Measurements from ENCODE around the gene RBM47.
A peak's percentile ranks its signal among the peaks of the same experiment; 100 is the strongest.
"Not testable (repeated sequence)": the region's sequence is repeated elsewhere in the genome, so short reads cannot be mapped to it uniquely, and the experiment has no call there.

Gene RBM47

DNA sequence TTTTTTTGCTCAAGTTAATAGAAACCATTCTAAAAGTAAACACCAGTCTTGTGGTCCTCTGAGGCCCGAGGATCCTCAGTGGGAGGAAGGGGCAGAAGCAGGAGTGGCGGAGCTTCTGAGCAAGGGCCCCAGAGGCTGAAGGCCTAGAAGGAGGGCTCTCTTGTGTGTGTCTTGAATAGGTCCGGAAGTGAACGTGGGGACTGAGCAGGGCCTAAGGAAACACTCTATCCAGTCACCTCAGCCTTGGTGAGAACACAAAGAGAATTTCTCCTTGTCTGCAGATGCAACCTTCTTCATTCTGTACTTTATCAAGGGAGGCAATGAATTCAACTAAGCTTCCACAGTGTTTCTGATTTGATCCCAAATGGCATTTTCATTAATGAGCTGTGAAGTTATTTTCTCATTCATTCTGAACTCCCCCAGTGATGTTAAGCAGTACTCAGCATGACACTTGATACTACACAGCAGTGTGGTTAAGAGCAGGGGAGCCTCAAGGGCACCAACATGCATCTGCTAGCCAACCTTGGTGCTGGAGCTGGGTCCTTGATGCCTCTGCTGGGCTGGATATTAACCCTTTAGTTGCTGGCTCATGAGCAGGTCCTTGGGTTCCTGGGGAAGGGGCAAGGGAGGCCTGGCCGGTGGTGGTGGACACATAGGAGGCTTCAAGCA, 64.7 kb downstream of the RBM47 start:
- no peak for DNase-seq

DNA sequence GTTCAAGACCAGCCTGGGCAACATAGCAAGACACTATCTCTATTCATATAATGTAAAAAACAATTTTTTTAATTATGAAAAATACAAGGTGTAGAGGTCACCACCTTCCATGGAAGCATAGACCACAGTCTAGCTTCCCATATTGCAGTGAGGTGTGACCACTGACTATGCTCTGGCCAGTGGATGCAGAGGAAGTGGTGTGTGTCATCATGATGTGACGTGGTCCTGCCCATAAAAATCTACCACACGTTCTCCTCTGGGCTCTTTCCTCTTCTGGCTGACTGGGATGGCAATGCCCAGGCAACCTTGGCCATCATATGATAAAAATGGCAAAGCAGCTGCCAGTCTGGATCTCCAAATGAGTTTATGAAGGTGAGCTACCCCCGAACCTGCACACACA, 65.7 kb downstream of the RBM47 start:
- peak in 1 of 56 donors; percentile 4 for DNase-seq

DNA sequence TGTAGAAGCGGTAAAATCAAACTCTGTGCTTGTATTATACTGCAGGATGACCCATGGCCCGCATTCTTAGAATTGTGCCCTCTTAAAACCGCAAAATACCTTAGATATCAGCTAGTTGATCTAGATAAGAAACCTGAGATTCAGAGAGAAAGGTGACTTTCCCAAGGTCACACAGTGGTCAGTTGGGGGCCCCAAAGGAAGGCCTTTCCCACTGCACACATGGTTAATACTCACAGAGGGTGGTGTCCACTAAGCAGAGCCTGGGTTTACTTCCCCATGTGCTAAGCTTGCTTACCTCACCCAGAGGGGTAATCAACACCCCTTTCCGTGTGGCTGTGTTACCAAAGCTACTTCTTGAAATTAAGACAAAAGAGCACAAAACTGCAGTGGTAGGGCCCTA, 66.3 kb downstream of the RBM47 start:
- DNase-seq: no peak

- DNase-seq: no peak
Observed at GRCh38 chr4:40562681-40563080, 67.0 kb downstream of the RBM47 start.

DNA sequence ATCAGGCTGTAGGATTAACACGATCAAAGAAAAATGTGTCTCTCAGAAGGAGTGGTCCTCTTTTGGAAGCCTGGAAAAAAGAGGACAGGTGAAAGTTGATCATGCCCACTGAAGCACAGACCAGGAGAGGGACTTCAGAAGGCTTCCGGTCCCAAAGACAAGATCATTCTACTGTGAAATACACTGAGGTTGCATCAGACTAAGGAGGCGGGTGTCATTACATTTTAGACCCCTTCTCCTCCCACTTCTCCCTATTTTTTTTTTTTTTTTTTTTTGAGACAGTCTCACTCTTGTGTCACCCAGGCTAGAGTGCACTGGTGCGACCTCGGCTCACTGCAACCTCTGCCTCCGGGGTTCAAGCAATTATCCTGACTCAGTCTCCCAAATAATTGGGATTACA, 67.5 kb downstream of the RBM47 start:
- no peak for DNase-seq

- DNase-seq: not testable (repeated sequence)
Observed at GRCh38 chr4:40561543-40562177, 68.0 kb downstream of the RBM47 start.

DNA sequence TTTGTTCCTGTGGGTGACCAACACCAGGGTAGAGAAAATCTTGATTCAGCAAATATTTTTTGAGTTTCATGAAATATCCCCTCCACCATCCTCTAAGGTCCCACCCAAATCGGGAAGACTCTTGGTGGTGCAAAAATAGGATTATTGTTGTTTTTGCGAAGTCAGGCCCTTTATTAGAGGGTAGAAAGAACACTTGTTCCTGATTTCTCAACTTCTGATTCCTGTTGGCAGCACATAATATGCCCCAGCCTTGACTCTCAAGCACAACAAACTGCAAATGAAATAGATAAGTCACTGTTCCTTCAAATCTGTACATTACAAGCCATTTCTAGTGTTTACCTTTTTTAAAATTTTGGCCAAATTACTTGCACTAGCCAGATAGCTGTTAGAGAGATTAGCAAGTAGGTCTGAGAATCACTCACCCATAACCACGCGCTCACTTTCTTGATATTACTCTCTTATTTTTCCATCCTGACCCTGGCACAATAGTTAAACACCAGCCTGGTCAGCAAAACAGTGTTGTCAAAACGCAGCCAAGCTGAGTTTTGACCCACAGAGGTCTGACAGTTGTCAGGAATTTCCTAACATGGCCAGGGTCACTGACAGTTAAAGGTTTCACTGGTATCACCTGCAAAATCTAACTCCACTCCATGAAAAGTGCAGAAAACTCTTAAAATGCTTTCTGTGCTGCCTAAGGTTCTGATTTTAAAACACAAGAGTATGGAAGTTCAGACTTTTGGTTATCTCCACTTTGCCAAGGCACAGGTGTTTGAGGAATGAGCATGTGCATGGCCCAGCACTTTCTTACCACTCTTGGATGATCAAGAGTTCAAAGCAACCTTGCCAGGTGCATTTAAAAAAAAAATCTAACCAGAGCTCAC, 69.8 kb downstream of the RBM47 start:
- DNase-seq: no peak

DNA sequence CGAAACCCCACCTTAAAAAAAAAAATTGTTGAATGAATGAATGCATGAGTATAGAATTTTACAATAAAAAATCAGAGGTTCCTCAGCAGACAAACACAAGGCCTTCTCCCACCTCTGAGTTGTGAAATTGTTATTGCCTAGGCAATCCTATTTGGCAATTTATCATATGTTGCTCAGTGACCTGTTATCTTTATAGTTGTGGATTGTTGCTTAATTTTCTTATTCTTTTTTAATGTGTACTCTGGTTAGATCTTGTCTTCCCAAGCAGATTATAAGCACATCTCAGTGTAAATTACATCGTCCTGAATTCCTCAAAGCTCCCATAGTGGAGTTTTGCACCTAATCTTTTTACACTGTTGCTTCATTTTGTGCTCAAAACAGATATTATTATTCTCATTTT, 71.9 kb downstream of the RBM47 start:
- no peak for DNase-seq

- DNase-seq: no peak
Observed at GRCh38 chr4:40555176-40555900, 74.3 kb downstream of the RBM47 start.

DNA sequence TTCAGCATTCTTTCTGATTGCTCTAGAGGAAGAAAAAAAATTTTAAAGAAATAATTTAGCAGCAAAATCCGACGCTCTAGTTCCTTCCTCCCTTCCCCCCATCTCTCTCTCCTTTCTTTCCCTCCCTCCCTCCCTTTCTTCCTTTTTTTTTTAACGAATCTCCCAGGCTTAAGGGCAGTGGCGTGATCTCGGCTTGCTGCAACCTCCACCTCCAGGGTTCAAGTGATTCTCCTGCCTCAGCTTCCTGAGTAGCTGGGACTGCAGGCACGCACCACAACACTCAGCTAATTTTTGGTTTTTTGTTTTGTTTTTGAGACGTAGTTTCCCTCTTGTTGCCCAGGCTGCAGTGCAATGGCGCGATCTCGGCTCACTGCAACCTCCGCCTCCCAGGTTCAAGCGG, 75.0 kb downstream of the RBM47 start:
- not testable (repeated sequence) for DNase-seq

DNA sequence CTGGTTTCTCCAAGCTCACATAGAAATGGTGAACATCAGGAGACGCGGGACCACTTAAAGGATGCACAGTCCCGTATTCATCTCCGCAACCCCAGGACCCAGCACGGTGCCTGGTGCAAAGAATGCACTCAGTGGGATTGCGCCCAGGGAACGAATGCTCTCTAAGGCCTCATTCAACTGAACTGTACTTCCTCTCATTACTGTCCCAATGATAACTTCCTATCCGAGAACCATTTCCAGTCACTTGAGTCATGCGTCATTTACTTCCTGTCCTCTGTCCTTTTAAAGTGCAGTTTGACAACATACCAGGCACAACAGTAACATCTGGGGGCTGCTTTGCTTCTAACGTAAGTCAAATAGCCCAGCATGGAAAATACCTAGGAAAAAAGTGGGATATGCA, 75.7 kb downstream of the RBM47 start:
- DNase-seq: peak in 1 of 56 donors; percentile 0

- DNase-seq: no peak
Observed at GRCh38 chr4:40552536-40552935, 77.1 kb downstream of the RBM47 start.

- not testable (repeated sequence) for DNase-seq
Observed at GRCh38 chr4:40551568-40552136, 78.0 kb downstream of the RBM47 start.

GRCh38 chr4:40550948-40551462, 78.7 kb downstream of the RBM47 start:
- no peak for DNase-seq

GRCh38 chr4:40550196-40550595, 79.5 kb downstream of the RBM47 start:
- no peak for DNase-seq

DNA sequence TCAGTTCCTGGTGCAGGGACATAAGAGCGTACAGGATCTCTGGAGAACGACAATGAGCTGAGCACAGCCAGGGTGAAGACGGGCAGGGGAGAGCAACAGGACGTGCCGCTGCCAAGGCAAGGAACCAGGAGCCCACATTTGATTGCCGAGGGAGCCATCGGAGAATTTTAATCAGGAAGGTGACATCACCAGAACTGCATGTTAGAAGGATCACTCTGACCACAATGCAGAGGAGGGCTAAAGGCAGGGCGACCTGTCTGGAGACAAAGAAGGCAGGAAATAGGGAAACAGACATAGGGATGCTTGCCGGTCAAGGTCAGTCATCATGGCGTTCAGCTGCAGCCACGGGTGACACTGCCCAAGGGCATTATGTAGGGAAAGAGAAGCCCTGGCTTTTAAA, 81.4 kb downstream of the RBM47 start:
- DNase-seq: no peak

- no peak for DNase-seq
Observed at GRCh38 chr4:40547789-40548132, 81.9 kb downstream of the RBM47 start.

- DNase-seq: no peak
Observed at GRCh38 chr4:40546969-40547788, 82.5 kb downstream of the RBM47 start.

DNA sequence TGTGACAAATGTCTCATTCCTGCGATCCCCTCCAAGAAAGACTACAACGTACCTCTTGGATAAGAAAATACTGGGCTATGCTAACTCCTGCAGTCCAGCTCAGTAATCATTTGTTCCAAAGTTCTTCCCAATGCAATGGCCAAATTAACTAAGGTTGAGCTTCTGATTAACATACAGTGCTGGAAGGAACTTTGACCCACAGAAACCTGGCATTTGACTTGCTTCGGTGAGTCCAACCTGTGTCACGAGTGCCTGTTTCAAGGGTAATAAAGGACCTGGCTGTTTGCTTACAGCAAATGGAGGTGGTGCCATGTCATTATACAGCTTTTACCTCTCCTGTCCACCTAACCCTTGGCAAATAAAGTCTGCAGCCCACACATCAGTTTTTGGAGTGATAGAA, 83.2 kb downstream of the RBM47 start:
- no peak for DNase-seq

DNA sequence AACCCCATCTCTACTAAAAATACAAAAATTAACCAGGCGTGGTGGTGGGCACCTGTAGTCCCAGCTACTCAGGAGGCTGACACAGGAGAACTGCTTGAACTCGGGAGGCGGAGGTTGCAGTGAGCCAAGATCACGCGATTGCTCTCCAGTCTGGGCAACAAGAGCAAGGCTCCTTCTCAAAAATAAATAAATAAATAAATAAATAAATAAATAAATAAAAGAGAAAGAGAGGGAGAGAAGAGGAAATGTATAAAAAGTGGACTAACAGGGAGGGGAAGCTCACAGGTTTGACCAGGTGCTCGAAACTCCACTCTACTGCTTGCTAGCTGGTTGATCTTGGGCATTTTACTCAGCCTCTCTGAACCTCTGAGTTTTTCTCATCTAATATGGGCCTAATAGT, 84.2 kb downstream of the RBM47 start:
- DNase-seq: not testable (repeated sequence)

All from nucleus accumbens (tissue), 56 donors.